H9 (cell line): ENCODE results near the gene ICE1. TPM values are rescaled to one million over a fixed set of nuclear protein-coding genes. Genes with fewer than 3 reads are reported as not detected.

ENCODE experiments used
- DNase-seq: peaks from one replicate; pipeline ENCODE4 v3.0.0-alpha.2; 2017
- H2AFZ ChIP-seq: one replicate; pipeline ENCODE4 v1.6.1; 2013; ENCODE audit warnings: mild to moderate bottlenecking, low read length, control low read depth, moderate library complexity
- H2AK5ac ChIP-seq: 2 replicates; pipeline ENCODE4 v1.6.1; 2013; ENCODE audit warnings: low read length, control low read depth, mixed read lengths; ENCODE audit not compliant: insufficient read length
- H2BK120ac ChIP-seq: one replicate; pipeline ENCODE4 v1.6.1; 2013; ENCODE audit warnings: low read depth, mild to moderate bottlenecking, low read length, control low read depth, inconsistent platforms; ENCODE audit not compliant: poor library complexity, severe bottlenecking
- H2BK12ac ChIP-seq: 2 replicates; pipeline ENCODE4 v1.6.1; 2013; ENCODE audit warnings: low read length, control low read depth, mixed read lengths, low read depth; ENCODE audit not compliant: insufficient read length
- H2BK15ac ChIP-seq: 2 replicates; pipeline ENCODE4 v1.6.1; 2013; ENCODE audit warnings: low read depth, low read length, control low read depth
- H2BK20ac ChIP-seq: one replicate; pipeline ENCODE4 v1.6.1; 2013; ENCODE audit warnings: low read depth, mild to moderate bottlenecking, low read length, control low read depth, inconsistent platforms; ENCODE audit not compliant: poor library complexity, severe bottlenecking
- H2BK5ac ChIP-seq: 2 replicates; pipeline ENCODE4 v1.6.1; 2013; ENCODE audit warnings: low read length, control low read depth, mixed read lengths; ENCODE audit not compliant: insufficient read length
- H3K14ac ChIP-seq: 2 replicates; pipeline ENCODE4 v1.6.1; 2013; ENCODE audit warnings: low read length, control low read depth; ENCODE audit not compliant: insufficient read depth
- H3K18ac ChIP-seq: 2 replicates; pipeline ENCODE4 v1.6.1; 2013; ENCODE audit warnings: low read depth, mild to moderate bottlenecking, mixed read lengths, low read length, control low read depth; ENCODE audit not compliant: insufficient read length
- H3K23ac ChIP-seq: 2 replicates; pipeline ENCODE4 v1.6.1; 2013; ENCODE audit warnings: low read length, control low read depth, mixed read lengths, low read depth; ENCODE audit not compliant: insufficient read length
- H3K23me2 ChIP-seq: 2 replicates; pipeline ENCODE4 v1.6.1; 2013; ENCODE audit warnings: low read depth, mild to moderate bottlenecking, mixed read lengths, low read length, control low read depth; ENCODE audit not compliant: insufficient read length, poor library complexity, severe bottlenecking
- H3K27ac ChIP-seq: 2 replicates; pipeline ENCODE4 v1.5.1; 2013; ENCODE audit warnings: low read length, control low read depth, mixed read lengths, low read depth; ENCODE audit not compliant: insufficient read length
- H3K27me3 ChIP-seq: 2 replicates; pipeline ENCODE4 v1.6.1; 2013; ENCODE audit warnings: low read length, control low read depth, inconsistent platforms; ENCODE audit not compliant: insufficient read depth
- H3K4ac ChIP-seq: 2 replicates; pipeline ENCODE4 v1.6.1; 2013; ENCODE audit warnings: low read depth, mild to moderate bottlenecking, control low read depth, inconsistent platforms, low read length, moderate library complexity
- H3K4me1 ChIP-seq: 2 replicates; pipeline ENCODE4 v1.6.1; 2013; ENCODE audit warnings: low read length, control low read depth, inconsistent platforms; ENCODE audit not compliant: insufficient read depth
- H3K4me2 ChIP-seq: 2 replicates; pipeline ENCODE4 v1.6.1; 2013; ENCODE audit warnings: low read length, control low read depth, mixed read lengths; ENCODE audit not compliant: insufficient read length, insufficient read depth
- H3K56ac ChIP-seq: 2 replicates; pipeline ENCODE4 v1.6.1; 2013; ENCODE audit warnings: low read depth, mild to moderate bottlenecking, mixed read lengths, low read length, control low read depth; ENCODE audit not compliant: insufficient read length
- H3K79me1 ChIP-seq: 2 replicates; pipeline ENCODE4 v1.6.1; 2013; ENCODE audit warnings: low read depth, mild to moderate bottlenecking, moderate library complexity, low read length, control low read depth, inconsistent platforms; ENCODE audit not compliant: insufficient read depth, poor library complexity, severe bottlenecking
- H3K79me2 ChIP-seq: 2 replicates; pipeline ENCODE4 v1.6.1; 2013; ENCODE audit warnings: low read length, control low read depth, inconsistent platforms; ENCODE audit not compliant: insufficient read depth
- H3K9ac ChIP-seq: 2 replicates; pipeline ENCODE4 v1.6.1; 2013; ENCODE audit warnings: low read length, control low read depth, mixed read lengths; ENCODE audit not compliant: insufficient read length; ENCODE audit errors: extremely low read depth
- H3K9me3 ChIP-seq: one replicate; pipeline ENCODE4 v1.6.1; 2013; ENCODE audit warnings: low read depth, low read length, inconsistent platforms; ENCODE audit not compliant: control insufficient read depth
- H3T11ph ChIP-seq: one replicate; pipeline ENCODE4 v1.6.1; 2013; ENCODE audit warnings: mild to moderate bottlenecking, low read length, control low read depth, inconsistent platforms
- H4K20me1 ChIP-seq: one replicate; pipeline ENCODE4 v1.6.1; 2013; ENCODE audit not compliant: control insufficient read depth, insufficient read length, insufficient read depth
- H4K5ac ChIP-seq: 2 replicates; pipeline ENCODE4 v1.6.1; 2013; ENCODE audit warnings: low read depth, mild to moderate bottlenecking, mixed read lengths, low read length, control low read depth; ENCODE audit not compliant: insufficient read length
- H4K8ac ChIP-seq: replicated peaks from 2 replicates; pipeline ENCODE4 v1.6.1; 2013; ENCODE audit warnings: low read length, control low read depth, mixed read lengths, low read depth; ENCODE audit not compliant: insufficient read length
- H4K91ac ChIP-seq: 2 replicates; pipeline ENCODE4 v1.6.1; 2013; ENCODE audit warnings: low read depth, mild to moderate bottlenecking, moderate library complexity, mixed read lengths, low read length, control low read depth; ENCODE audit not compliant: insufficient read length
- H3K27ac Mint-ChIP-seq, 3 experiments: 2 replicates in 2 of 3; 3 replicates in 1 of 3; pipeline ENCODE4 v1.8.0; 2020 to 2021; ENCODE audit warnings: mixed read lengths in 3 of 3, mild to moderate bottlenecking in 1 of 3, moderate library complexity in 1 of 3
- H3K27me3 Mint-ChIP-seq: 2 replicates; pipeline ENCODE4 v1.8.0; 2021; ENCODE audit warnings: low read depth, mild to moderate bottlenecking, moderate library complexity, mixed read lengths
- H3K36me3 Mint-ChIP-seq, 3 experiments: 2 replicates in 2 of 3; 3 replicates in 1 of 3; pipeline ENCODE4 v1.8.0; 2020 to 2021; ENCODE audit warnings: low read depth in 3 of 3, mixed read lengths in 3 of 3; ENCODE audit not compliant: insufficient read depth in 1 of 3
- H3K4me1 Mint-ChIP-seq, 2 experiments: 2 replicates each; pipeline ENCODE4 v1.8.0; 2020; ENCODE audit warnings: mixed read lengths in 2 of 2
- H3K4me3 Mint-ChIP-seq, 2 experiments: 2 replicates in 1 of 2; 3 replicates in 1 of 2; pipeline ENCODE4 v1.8.0; 2020 to 2021; ENCODE audit warnings: mild to moderate bottlenecking in 2 of 2, mixed read lengths in 2 of 2, moderate library complexity in 1 of 2
- H3K9me3 Mint-ChIP-seq, 2 experiments: 2 replicates in 1 of 2; 3 replicates in 1 of 2; pipeline ENCODE4 v1.8.0; 2020; ENCODE audit warnings: mild to moderate bottlenecking in 2 of 2, mixed read lengths in 2 of 2, moderate library complexity in 1 of 2
- WGBS: extraction: QIAGEN DNeasy Blood & Tissue Kit; methylation state at CpG from one replicate; pipeline ENCODE4 v1.1.7; 2013; ENCODE audit warnings: missing lambda C conversion rate, low lambda C conversion rate, mixed read lengths; ENCODE audit not compliant: insufficient read length; ENCODE audit errors: extremely low coverage; 5-methylcytosine and 5-hydroxymethylcytosine counted together
- total RNA-seq: library from RNA; stranded (reverse); gene quantifications from 2 replicates; pipeline ENCODE4 v1.2.1, GENCODE V29; 2021
- TF ChIP-seq, protein P1 (sequence below): fragments of 200-600 bp; sonication (generic); conservative IDR thresholded peaks from 3 replicates; pipeline ENCODE4 v1.8.0; 2021; ENCODE audit warnings: antibody characterized with exemption, mild to moderate bottlenecking

The ICE1 gene
- total RNA-seq, 1 experiment from 2014 or later: 45.1 TPM

DNA sequence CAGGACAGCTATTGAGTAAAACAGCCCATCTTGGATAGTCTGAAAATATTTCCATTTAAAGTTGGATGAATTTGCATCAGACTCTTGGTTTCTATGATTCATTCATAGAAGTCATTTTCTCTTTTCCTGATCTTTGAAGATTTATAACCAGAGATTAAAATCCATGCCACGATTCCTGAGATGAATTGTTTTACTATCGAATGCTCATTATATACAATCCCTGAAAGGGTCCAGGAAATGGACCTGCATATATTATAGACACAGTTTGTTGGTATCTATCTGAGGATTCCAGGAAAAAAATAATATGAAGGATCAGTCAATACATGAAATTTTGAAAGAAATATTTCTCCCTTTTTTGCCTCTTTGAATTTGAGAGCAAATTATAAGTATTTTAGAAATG lies 99.0 kb downstream of the ICE1 start:
- H3K36me3 Mint-ChIP-seq: peaks cover 10 to 21% (median 17%) of the 10 kb centered on the region in 3 experiments
- peaks cover 8 to 26% of the 10 kb centered on the region in 2 experiments for H3K9me3 Mint-ChIP-seq
- no peak overlapping the region for H2BK5ac ChIP-seq
- WGBS: no CpG with 5 or more reads among the region's 2 CpGs
- no peaks in the 10 kb centered on the region for H3K79me2 ChIP-seq
- H2BK120ac ChIP-seq: no peak overlapping the region
- no peak overlapping the region for H3T11ph ChIP-seq
- no peak overlapping the region for H2BK15ac ChIP-seq
- no peak overlapping the region for H4K8ac ChIP-seq
- H3K9me3 ChIP-seq: no peaks in the 10 kb centered on the region
- H4K5ac ChIP-seq: no peak overlapping the region
- no peak for DNase-seq
- no peak overlapping the region for H3K9ac ChIP-seq
- H2BK12ac ChIP-seq: no peak overlapping the region
- H2BK20ac ChIP-seq: no peak overlapping the region
- TF ChIP-seq, protein P1, sequence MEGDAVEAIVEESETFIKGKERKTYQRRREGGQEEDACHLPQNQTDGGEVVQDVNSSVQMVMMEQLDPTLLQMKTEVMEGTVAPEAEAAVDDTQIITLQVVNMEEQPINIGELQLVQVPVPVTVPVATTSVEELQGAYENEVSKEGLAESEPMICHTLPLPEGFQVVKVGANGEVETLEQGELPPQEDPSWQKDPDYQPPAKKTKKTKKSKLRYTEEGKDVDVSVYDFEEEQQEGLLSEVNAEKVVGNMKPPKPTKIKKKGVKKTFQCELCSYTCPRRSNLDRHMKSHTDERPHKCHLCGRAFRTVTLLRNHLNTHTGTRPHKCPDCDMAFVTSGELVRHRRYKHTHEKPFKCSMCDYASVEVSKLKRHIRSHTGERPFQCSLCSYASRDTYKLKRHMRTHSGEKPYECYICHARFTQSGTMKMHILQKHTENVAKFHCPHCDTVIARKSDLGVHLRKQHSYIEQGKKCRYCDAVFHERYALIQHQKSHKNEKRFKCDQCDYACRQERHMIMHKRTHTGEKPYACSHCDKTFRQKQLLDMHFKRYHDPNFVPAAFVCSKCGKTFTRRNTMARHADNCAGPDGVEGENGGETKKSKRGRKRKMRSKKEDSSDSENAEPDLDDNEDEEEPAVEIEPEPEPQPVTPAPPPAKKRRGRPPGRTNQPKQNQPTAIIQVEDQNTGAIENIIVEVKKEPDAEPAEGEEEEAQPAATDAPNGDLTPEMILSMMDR: no peak
- H3K79me1 ChIP-seq: no peaks in the 10 kb centered on the region
- peaks cover 36 to 55% of the 10 kb centered on the region in 2 experiments for H3K4me1 Mint-ChIP-seq
- H3K56ac ChIP-seq: no peak overlapping the region
- peaks cover 11% of the 10 kb centered on the region; the same call in 1 of the 2 replicates for H3K4me1 ChIP-seq
- no peaks in the 10 kb centered on the region for H3K23me2 ChIP-seq
- no peak overlapping the region for H3K4me2 ChIP-seq
- no peak overlapping the region for H3K4me3 Mint-ChIP-seq
- peaks cover 4% of the 10 kb centered on the region for H3K27me3 Mint-ChIP-seq
- peak overlapping the region; percentile 78 for H3K27ac ChIP-seq
- H3K27me3 ChIP-seq: no peaks in the 10 kb centered on the region
- no peak overlapping the region for H2AFZ ChIP-seq
- no peak overlapping the region for H3K23ac ChIP-seq
- H3K4ac ChIP-seq: no peak overlapping the region
- peak overlapping the region in 1 of 3 experiments; percentile 95; a peak in 1 of 7 replicates for H3K27ac Mint-ChIP-seq
- no peak overlapping the region for H3K14ac ChIP-seq
- H4K20me1 ChIP-seq: no peaks in the 10 kb centered on the region
- H3K18ac ChIP-seq: no peak overlapping the region
- H4K91ac ChIP-seq: no peak overlapping the region
- no peak overlapping the region for H2AK5ac ChIP-seq
